ENCODE results near the gene HTR3A.

The HTR3A gene

GRCh38 chr11:114026355-114026754 lies 51.4 kb downstream of the HTR3A start:
- H3K4me1 ChIP-seq (ENCODE audit: control insufficient read depth, insufficient read depth, low read length) = no peaks in the 10 kb centered on the region
- H3K9me3 ChIP-seq (ENCODE audit: control insufficient read depth, insufficient read depth, low read depth, low read length) = no peaks in the 10 kb centered on the region
- TF ChIP-seq MZF1 (tag by site-specific recombination; IDR thresholded peaks at IDR 0.05; ENCODE audit: borderline replicate concordance) = peak; percentile 92
- peak; percentile 55; the same call in 1 of the 2 replicates for TF ChIP-seq ZNF449 (tag by site-specific recombination; IDR thresholded peaks at IDR 0.05)
- 0 out of 2 replicates have a peak, but pooled peaks have one; percentile 34 for TF ChIP-seq PRDM10 (tag by site-specific recombination; IDR thresholded peaks at IDR 0.05)
- peak; percentile 78; the same call in 1 of the 2 replicates for TF ChIP-seq TRIM28 (IDR thresholded peaks at IDR 0.05; ENCODE audit: borderline replicate concordance, low read length)
- TF ChIP-seq ZNF223 (tag by site-specific recombination; IDR thresholded peaks at IDR 0.05) = no peak
- no peak for TF ChIP-seq ZNF362 (tag by site-specific recombination; IDR thresholded peaks at IDR 0.05)
- TF ChIP-seq RBAK (tag by site-specific recombination; IDR thresholded peaks at IDR 0.05) = no peak
- H3K27ac ChIP-seq (ENCODE audit: extremely low read depth, low read depth, low read length) = no peak overlapping the region
- H3K4me3 ChIP-seq (ENCODE audit: low read depth, low read length) = no peak overlapping the region
- ChIA-PET POLR2A (no interaction called here), CTCF (interaction anchor here (0.5 to 7.1 kb wide), 12 partner anchors 9 to 236 kb away, joined by 3 to 68 read pairs (median 4); partner anchors contain the start of gene ZBTB16)
- no peaks in the 10 kb centered on the region for H3K36me3 ChIP-seq (ENCODE audit: control insufficient read depth in 2 of 2, insufficient read depth in 1 of 2, low read length in 2 of 2)

GRCh38 chr11:114027391-114027790 lies 52.5 kb downstream of the HTR3A start:
- Histone ChIP-seq H3K36me3 (ENCODE audit: control insufficient read depth in 2 of 2, insufficient read depth in 1 of 2, low read length in 2 of 2) (no peaks in the 10 kb centered on the region), H3K4me1 (ENCODE audit: control insufficient read depth, insufficient read depth, low read length) (no peaks in the 10 kb centered on the region), H3K4me3 (ENCODE audit: low read depth, low read length) (no peak overlapping the region), H3K9me3 (ENCODE audit: control insufficient read depth, insufficient read depth, low read depth, low read length) (no peaks in the 10 kb centered on the region), H3K27ac (ENCODE audit: extremely low read depth, low read depth, low read length) (no peak overlapping the region)
- ChIA-PET POLR2A (no interaction called here), CTCF (interaction anchor here (0.7 to 7.1 kb wide), 6 partner anchors 8 to 235 kb away, joined by 3 to 68 read pairs (median 6); no protein-coding TSS in a partner anchor)
- peak; percentile 29; the same call in 1 of the 2 replicates for TF ChIP-seq ZBTB6 (tag by site-specific recombination; IDR thresholded peaks at IDR 0.05)
- 0 out of 2 replicates have a peak, but pooled peaks have one; percentile 27 for TF ChIP-seq SCRT1 (tag by site-specific recombination; IDR thresholded peaks at IDR 0.05; ENCODE audit: borderline replicate concordance)
- TF ChIP-seq GLIS1 (tag by site-specific recombination; IDR thresholded peaks at IDR 0.05) = peak; percentile 31; the same call in 1 of the 2 replicates
- TF ChIP-seq ZNF311 (tag by site-specific recombination; IDR thresholded peaks at IDR 0.05; ENCODE audit: borderline replicate concordance) = no peak

GRCh38 chr11:114027926-114028325 lies 53.0 kb downstream of the HTR3A start:
- ChIA-PET POLR2A (no interaction called here), CTCF (interaction anchor here (0.5 to 7.1 kb wide), 10 partner anchors 11 to 1173 kb away, joined by 3 to 68 read pairs (median 3); no protein-coding TSS in a partner anchor)
- no peaks in the 10 kb centered on the region for H3K9me3 ChIP-seq (ENCODE audit: control insufficient read depth, insufficient read depth, low read depth, low read length)

More at GRCh38 chr11:114027926-114028325, 53.0 kb downstream of the HTR3A start:
- no peak for TF ChIP-seq SP7 (tag by site-specific recombination; IDR thresholded peaks at IDR 0.05)
- TF ChIP-seq ZNF654 (tag by site-specific recombination; IDR thresholded peaks at IDR 0.05; ENCODE audit: low read depth) = peak; percentile 21
- peak; percentile 84 for TF ChIP-seq REST (tag by site-specific recombination; IDR thresholded peaks at IDR 0.05)
- Histone ChIP-seq H3K27ac (ENCODE audit: extremely low read depth, low read depth, low read length) (no peak overlapping the region), H3K4me3 (ENCODE audit: low read depth, low read length) (no peak overlapping the region), H3K4me1 (ENCODE audit: control insufficient read depth, insufficient read depth, low read length) (no peaks in the 10 kb centered on the region), H3K36me3 (ENCODE audit: control insufficient read depth in 2 of 2, insufficient read depth in 1 of 2, low read length in 2 of 2) (no peaks in the 10 kb centered on the region)

Data from HEK293 (cell line).